Stimulated activated CD8-positive, alpha-beta memory T cell treated with anti-CD3 and anti-CD28 coated beads, Interleukin-4, amount 100 ng/mL, for 24 hours (primary cell): ENCODE data around the gene WIPF3.

Experiments used
- DNase-seq: peaks from one replicate; pipeline ENCODE4 v3.0.0-alpha.2; 2020; ENCODE audit warnings: low read depth

Gene WIPF3

DNA sequence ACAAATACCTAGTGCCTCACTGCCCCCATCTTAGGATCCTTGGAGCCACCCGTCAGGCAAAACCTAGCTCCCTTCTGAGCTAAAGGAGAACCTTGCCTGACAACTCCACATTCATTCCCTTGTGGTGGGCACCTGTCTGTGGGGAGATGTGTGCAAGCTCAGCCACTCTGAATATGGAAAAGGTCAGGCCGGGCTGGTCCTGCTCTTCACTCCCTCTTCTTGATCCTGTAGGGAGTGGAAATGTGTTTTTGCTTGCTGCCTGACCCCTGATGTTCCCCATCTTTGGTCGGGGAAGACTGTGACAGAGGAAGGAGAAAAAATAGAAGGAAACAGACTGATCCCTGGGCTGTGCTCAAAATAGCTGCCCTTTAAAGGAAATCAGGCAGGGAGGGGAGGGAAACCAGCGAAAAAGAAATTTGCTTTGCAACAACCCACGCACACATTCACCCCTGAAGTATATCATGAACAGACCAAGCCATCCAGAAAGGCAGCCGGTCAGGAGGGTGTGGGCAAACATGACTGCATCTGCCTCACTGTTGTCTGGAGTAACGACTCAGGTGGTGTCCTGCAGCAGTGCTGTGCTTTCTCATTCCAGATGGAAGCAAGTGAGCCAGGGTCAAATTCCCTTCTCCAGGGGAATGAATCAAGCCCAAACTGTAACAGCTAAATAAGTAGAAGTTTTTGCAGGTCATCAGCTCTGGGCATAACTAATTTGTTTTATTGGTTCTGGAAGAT lies 109.3 kb downstream of the WIPF3 start:
- no peak for DNase-seq

DNA sequence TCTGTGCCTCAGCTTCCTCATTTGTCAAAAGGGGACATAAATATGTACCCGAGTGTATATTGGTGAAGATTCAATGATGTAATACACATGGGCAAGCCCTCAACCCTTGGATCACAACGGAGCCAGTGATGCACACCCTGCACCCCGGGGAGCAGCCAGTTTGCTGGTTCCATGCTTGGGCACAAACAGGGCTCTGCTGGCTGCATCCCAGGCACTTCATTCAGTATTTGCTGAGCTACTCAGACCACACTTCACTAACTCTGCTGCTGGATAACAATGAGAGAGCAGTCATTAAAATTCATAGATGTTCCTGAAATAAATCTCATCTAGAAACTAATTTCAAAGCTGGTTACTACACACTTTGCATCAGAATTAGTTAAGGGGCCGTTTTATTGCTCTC lies 111.3 kb downstream of the WIPF3 start:
- DNase-seq, result no peak

DNA sequence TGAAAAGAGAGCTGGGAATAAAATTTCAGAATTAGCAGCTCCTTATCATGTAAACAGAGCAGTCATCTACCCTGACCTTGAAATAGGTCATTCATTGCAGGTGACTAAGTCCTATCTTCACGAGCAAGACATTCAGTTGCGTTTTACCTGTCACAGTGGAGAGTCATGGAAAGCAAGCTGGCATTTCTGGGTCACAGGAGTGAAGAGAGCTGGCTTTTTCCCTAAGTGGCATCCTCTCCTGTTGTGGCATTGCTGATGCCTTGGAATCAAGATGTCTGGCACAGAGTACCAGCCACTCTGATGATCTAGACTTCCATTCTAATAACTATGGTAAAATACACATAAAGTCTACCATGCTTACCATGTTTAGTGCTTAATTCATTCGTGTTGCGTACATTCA lies 112.5 kb downstream of the WIPF3 start:
- DNase-seq, result no peak

DNA sequence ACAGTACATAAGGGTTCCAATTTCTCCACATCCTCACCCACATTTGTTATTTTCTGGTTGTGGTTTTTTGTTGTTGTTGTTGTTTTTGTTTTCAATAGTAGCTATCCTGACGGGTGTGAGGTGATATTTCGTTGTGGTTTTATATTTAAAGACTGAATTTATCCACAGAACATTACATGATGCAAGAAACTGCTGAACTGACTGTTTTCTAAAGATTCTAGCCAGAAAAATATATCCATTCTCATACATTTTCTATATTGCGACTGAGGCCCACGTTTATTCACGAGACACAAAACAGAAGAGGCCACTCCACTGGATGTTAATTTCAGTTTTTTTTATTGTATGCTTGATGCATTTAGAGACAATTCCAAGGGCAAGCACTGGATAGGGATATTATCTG lies 113.5 kb downstream of the WIPF3 start:
- DNase-seq, result no peak

DNA sequence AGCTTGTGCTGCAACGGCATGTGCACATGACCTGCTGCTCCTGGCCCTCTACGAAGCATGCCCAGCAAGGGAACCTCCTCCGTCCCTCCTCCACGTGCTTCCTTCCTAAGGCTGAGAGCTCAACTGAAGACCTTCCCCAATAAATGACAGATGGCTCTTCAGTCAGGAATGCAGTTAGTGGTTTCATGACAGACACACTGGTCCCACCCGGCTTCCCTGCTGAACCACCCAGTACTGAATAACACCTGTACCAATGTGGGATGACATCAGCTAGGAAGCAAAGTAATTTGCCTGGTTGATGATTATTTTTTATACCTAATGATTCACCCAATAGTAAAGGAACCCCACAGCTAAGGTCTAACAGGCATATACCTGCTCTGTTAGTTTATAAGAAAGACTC lies 114.2 kb downstream of the WIPF3 start:
- no peak for DNase-seq

DNA sequence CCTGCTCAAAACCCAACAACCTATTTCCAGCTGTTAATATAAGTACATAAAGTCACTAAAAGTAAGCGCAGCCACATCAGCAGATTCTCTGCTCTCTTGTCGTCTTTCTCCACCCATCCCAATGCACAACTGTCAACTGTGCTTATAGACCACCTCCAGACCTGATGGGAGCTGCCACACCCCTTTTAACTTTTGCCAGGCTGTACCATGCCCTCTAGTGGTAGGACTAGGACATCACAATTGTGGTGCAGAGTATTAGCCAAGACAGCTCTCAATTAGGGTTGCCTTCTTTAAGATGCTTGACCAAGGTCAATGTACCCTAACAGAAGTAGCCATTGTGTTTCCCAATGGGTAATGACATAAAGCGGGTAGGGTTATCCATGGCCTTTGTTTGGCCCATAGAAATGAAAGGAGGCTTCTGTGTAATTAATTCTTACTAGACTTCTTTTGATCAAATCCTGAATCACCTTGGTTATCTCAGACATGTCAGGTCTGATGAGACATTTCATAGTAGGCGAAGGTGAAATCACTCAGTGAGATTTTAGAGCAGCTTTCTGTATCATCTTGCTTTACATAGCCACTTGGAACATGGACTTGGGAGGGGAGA lies 115.2 kb downstream of the WIPF3 start:
- peak; percentile 9 for DNase-seq

DNA sequence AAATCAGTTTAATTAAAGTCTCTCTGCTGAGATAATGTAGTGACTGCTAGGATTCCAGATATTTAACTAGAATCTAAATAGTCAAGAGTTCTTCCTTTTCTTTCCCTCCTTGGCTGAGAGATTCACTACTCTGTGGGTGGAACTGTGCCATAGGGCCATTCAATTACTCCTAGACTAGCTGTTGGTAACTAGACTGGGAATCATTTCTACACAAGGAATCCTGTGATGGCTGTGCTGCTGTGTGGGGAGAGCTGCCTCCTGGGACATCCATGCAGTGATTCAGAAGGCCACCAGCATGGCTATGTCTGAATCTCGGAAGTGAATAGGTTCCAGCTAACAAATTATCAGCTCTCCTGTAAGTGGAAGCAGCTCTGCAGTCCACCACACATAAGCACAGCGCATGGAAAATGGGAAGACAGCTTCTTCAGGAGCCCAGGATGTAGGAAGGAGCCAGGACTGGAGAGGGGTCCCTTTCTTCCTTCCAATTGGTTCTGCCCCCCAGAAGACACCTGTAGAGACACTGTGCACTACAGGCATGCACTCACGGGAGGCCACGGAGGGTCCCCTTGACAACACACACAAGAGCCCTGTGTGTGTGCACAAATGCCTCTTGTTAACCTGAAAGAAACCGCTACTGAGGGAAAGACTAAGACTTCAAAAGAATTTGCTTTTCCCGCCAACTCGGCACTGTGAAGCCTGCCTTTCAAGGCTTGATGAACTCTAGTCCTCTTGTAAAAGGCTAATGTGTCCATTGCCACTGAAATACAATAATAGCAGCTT lies 116.8 kb downstream of the WIPF3 start:
- no peak for DNase-seq

DNA sequence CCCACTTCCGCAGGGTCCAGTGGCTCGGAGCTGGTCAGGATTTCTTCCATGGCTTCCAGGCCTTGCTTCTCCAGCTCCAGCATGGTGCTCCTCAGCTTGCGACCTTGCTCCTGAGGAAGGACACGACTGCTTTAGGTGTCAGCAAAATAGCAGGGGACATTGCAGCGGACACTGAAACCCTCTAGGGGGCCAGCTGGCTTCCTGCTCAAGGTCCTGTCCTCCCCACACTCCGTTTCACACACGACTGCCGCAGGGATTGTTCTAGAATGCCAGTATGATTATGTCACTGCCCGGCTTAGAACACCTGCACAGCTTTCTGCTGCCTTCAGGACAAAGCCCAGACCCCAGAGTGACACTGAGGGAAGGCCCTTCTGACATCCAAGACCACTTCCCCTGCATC lies 117.7 kb downstream of the WIPF3 start:
- no peak for DNase-seq

DNA sequence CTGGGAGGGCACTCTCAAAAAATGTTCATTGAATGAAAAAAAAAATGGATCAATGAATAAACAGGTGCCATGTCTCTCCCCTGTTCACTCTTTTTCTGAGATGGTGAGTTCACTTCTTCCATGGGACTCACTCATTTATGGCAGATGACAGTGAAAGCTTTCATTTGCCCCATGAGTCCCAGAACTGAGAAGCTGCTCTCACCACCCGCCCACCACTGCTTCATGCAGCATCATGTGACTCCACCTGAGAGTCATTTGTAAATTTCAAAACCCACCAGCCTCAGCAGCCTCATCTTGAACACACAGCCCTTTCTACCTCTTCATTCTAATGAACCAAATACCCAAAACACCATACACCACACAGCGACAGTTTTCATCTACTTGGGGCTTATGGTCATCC lies 118.4 kb downstream of the WIPF3 start:
- DNase-seq, result no peak

DNA sequence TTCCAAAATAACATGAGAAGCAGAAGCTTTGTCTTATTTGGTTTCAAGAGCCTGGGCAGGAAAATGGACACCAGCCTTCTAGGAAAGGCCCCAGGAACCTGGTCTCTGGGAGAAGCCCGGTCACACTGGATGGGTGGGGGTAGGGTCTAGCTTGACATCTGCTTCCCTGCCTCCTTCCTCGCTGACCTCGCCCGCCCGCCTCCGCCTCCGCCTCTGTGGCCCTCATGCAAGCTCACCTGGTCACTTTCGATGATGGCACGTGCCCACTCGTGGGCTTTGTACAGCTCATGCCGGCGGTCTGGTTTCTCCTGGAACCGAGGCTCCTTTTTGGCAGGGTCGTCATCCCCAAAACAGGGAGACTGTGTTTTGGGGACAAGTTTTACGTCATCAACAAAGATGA lies 119.9 kb downstream of the WIPF3 start:
- no peak for DNase-seq

DNA sequence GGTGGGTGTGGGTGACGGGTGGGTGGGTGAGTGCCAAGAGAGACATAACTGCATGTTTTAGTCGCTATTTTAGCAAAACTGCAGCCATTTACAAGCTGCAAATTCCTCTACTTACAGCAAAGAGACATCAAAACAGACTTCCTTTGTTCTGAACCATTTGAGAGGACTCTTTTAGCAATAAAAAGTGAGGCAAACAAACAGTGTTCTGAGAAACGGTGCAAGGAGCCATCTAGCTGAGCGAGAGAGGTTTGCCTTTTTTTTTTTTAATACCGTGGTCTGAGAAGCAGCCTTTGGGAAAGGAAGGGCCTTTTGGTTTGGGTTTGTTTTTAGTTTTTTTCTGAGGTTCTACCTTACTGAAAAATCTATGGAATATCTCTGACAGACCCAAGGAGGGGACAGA lies 120.4 kb downstream of the WIPF3 start:
- no peak for DNase-seq

DNA sequence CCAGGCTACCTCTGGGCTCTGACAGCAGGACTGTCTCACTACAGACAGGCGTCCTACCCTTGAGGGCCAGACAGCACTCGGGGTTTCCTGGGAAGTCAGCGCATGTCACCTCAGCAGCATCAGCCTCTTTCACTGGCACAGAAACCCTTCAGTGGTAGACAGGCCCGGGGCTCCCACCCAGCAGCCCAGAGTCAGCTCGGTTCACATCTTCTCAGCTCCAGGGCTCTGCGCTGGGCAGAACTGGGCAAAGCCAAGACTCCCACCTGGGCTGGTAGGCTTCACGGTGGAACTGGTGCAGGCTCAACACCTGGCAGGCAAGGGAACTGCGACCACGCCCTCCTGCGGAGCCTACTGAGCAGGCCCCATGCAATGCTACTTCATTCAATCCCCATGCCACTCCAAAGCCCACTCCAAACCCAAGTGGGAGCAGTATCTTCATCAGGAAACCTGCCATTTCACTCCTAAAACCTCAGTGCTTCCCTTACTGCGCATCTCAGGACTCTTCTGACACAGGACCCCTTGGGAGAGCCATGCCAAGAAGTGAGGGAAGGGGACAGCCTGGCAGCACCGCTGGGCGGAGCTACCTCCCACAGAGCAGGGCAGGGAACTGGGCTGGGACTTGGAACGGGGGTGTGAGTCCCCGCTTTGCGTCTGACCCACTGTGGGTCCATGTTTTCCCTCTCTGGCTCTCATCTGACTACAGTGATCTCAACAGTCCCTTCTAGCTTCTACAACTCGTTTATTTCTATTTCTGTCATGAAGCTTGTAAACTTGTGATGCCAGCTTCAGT lies 122.9 kb downstream of the WIPF3 start:
- no peak for DNase-seq

DNA sequence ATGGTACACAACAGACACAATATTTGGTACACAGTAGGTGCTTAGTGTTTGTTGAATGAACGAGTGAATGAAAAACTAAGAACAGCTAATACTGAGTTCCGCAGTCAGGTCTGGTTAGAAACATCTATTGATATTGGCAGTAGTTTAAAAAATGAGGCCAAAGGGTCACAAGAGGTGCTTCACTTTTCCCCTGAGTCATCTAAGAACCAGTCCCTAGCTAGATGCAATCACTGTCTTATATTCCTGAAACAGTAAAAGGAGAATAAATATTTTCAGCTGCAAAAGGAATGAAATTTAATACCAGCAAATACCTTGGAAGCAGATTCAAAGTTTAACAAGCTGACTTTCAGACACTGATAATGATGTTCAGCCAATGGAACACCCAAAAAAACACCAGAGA lies 128.8 kb downstream of the WIPF3 start:
- DNase-seq, result no peak

DNA sequence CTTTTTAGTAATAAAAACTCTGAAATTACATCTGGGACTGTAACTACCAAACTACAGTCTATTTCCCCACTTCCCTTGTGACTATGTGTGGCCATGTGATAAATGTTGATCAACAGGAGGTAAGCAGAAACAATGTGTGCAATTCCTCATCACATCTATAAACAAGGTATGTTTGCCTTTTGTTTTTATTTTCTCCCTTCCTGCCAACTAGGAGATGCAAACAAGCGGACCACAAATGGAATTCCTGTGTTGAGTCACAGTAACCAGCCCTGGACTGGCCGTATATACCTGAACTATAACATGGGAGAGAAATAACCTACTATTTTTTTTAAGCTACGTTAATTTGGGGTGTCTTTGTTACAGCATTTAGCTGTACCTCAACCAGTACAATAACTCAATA lies 130.8 kb downstream of the WIPF3 start:
- no peak for DNase-seq

DNA sequence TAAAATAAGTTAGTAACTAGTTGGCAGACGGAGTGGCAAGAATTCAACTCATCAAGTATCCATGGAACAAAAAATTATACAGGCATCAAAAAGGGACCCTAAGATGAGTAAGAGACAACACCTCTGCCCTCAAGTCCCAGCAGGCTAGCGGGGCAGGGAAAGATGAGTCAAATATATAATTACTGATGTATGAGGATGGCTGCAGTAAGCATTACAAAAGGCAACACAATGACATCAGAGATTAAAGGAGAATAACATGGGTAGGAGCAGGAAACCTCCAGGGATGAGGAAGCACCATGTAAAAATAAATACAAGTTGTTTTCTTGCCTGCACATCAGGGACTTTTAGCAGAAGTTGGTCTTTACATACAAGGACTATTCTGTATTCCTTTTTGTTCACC lies 133.9 kb downstream of the WIPF3 start:
- DNase-seq, result no peak

DNA sequence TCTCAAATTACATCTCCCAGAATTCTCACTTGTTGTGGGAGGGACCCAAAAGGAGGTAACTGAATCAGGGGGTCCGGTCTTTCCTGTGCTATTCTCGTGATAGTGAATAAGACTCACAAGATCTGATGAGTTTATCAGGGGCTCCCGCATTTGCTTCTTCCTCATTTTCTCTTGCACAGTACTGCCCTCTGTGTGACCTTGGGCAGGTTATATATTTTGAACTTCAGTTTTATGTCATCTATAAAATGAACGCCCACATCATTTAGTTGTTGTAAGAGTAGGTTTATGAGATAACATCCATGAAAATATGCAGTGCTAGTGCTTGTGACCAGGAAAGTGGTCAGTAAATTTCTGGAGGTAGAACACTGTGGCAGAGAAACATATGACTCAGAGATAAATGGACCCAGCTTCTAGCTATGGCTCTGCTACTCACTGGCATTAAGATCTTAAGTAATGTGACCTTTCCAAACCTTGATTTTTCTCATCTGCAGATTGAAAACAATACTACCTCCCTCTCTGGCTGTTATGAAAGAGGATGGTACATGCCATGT lies 139.0 kb downstream of the WIPF3 start:
- no peak for DNase-seq

DNA sequence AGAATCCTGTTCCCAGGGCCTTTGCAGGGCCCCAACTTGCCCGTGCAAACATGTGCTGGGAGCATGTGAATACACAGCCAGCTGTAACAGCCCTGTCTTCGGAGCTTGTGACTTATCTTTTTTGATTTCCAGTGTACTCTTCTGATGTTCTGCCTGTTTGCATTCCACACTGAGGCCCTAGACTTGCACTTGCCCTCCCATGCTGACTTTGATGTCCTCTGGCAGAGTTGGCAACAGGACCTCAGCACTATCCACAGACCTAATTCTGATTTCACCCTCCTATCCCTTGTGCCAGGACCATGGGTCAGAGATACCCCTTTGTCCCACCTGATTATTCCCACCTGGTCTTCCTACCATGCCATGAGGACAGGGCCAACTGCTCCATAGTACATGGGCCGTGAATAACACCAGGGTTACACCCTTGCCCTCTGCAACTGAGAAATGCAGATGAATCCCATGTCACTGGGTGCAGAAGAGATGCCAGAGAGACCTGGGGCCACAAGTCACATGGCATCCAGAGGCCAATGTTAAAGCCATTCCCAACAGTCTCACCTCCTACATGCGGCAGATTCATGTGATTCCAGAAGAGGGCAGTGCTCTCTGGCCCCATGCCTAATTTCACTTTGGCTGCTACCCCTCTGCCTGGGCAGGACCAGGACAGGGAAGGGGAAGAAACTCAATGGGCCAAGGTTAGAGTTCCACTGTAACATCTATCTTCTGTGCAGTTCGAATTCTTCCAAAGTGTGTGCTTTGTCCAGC lies 140.3 kb downstream of the WIPF3 start:
- DNase-seq, result no peak

DNA sequence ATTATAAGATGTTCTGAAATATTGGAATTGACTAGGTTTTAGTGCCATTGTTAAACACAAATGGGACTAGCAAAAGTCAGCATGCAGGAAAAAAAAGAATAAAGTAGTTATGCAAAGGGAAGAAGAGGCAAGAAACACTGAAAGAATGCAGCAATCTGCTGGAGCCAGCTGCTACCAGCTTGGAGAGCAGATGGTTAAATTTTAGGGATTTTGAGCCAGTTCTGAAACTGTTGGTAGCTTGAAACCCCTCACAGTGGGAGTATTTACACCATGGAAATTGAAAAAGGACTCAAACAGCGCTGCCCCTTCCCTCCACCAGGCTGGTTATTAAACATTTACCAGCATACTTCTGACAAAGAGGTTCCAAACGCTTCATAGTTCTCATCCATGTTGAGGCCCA lies 142.3 kb downstream of the WIPF3 start:
- DNase-seq, result no peak

DNA sequence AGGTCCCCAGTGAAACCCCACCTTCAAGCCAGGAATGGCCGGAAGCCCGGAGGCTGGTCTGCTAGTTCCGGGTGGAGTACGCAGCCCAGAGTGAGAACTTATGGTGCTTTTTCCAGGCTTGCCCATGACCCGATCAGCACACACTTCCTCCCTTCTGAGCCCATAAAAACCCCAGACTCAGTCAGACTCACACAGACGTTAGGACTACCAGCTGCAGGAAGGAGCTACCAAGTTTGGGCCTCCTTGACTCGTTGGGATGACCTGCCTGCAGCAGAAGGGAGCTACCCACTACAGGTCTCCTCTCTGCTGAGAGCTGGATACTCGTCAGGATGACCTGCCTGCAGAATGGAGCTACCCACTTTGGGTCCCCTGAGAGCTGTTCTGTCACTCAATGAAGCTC lies 144.2 kb downstream of the WIPF3 start:
- DNase-seq, result no peak

DNA sequence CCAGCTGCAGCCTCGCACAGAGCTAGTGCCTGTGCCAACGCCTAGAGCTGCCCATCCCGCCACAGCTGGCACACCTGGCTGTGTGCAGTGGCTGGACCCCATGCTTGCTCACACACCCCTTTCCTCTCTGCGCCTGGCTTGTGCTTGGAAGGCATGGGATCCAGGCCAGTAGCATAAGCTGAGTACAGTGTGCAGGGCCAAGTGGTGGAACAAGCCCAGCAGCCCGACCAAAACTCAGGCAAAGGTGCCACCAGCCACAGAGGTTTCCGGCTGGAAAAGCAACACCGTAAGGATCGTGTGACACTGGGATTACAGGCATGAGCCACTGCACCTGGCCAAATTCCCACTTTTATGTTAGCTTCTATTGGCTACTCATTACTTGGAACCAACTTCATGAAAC lies 144.9 kb downstream of the WIPF3 start:
- DNase-seq, result no peak

DNA sequence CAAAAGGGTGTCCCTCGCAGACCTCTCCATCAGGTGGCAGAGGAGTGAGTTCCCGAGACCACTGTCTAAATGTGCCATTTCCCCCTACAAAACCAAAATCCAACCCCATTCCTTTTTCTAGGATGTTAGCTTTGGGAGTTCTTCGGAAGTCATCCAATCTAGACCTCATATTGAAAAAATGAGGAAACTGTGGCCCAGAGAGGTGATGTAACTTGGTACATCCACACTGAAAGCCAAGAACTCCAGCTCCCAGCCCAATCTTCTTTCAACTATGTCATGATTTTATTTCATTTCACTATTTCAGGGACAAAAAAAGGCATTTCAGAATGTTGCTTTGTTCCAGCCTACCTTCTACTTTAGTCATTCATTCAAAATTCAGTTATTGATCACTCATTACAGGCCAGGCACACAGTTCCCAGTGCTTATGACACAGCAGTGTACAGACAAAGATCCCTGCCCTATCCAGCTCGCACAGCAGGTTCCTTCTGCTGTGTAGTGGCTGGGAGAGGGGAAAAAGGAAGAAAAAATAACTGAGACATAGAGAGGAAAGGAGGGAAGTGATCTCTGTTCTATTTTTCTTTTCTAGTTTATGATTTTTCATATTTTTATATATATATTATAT lies 147.5 kb downstream of the WIPF3 start:
- DNase-seq, result no peak
